Upper lobe of left lung (tissue), 6 donors: ENCODE data around the gene ZZZ3. TPM values are rescaled to one million over a fixed set of nuclear protein-coding genes. Genes with fewer than 3 reads are reported as not detected.
"Not testable (repeated sequence)": the region's sequence is repeated elsewhere in the genome, so short reads cannot be mapped to it uniquely, and the experiment has no call there.

ENCODE experiments used
- ATAC-seq, 2 donors: fragments of 200-7000 bp; cut with Tn5 transposase; one replicate each; pipeline ENCODE4 v1.9.1; 2022; ENCODE audit warnings: mild to moderate bottlenecking in 2 of 2, moderate library complexity in 2 of 2; ENCODE audit not compliant: low FRiP score in 2 of 2
- DNase-seq, 2 donors: peaks; one replicate each; pipeline ENCODE4 v3.0.0-alpha.2; 2019 to 2020
- H3K27ac ChIP-seq, 4 donors: fragments of 200-600 bp; sonication (generic); one replicate each; pipeline ENCODE4 v1.5.1; 2016 to 2019
- H3K27me3 ChIP-seq, 4 donors: fragments of 200-600 bp; sonication (generic); one replicate each; pipeline ENCODE4 v1.5.1; 2017 to 2019
- H3K36me3 ChIP-seq, 4 donors: fragments of 200-600 bp; sonication (generic); one replicate each; pipeline ENCODE4 v1.5.1; 2016 to 2019
- H3K4me1 ChIP-seq, 4 donors: fragments of 200-600 bp; sonication (generic); one replicate each; pipeline ENCODE4 v1.5.1; 2018 to 2019
- H3K4me3 ChIP-seq, 4 donors: fragments of 200-600 bp; sonication (generic); one replicate each; pipeline ENCODE4 v1.5.1; 2017 to 2019; ENCODE audit warnings: mild to moderate bottlenecking in 2 of 4, moderate library complexity in 1 of 4
- H3K9me3 ChIP-seq, 4 donors: fragments of 200-600 bp; sonication (generic); one replicate each; pipeline ENCODE4 v1.5.1; 2018 to 2019
- CTCF ChIP-seq, 6 experiments: fragments of 450-650 bp in 4 of 6; fragments of 200-600 bp in 2 of 6; sonication (generic) in 2 of 6; IDR thresholded peaks; one replicate each; pipeline ENCODE4 v1.5.1; 2016 to 2019; ENCODE audit warnings: antibody characterized with exemption in 6 of 6
- EP300 ChIP-seq, 4 donors: sonication (generic); formaldehyde crosslinking; IDR thresholded peaks; one replicate each; pipeline ENCODE4 v1.5.1; 2017; ENCODE audit warnings: antibody characterized with exemption in 4 of 4, control low read depth in 2 of 4
- POLR2A ChIP-seq, 4 donors: fragments of 450-650 bp; IDR thresholded peaks; one replicate each; pipeline ENCODE4 v1.5.1; 2016 to 2017; ENCODE audit warnings: antibody characterized with exemption in 4 of 4, mild to moderate bottlenecking in 2 of 4
- POLR2AphosphoS5 ChIP-seq, 2 donors: sonication (generic); formaldehyde crosslinking; IDR thresholded peaks; one replicate each; pipeline ENCODE4 v1.5.1; 2017; ENCODE audit warnings: antibody characterized with exemption in 2 of 2
- WGBS, 2 donors: methylation state at CpG; one replicate each; pipeline ENCODE4 v1.1.5; 2017 to 2018; 5-methylcytosine and 5-hydroxymethylcytosine counted together
- total RNA-seq, 6 donors: library from RNA; depleted of rRNA in 4 of 6; stranded (reverse); fragments of >200 nt in 4 of 6; gene quantifications; one replicate each; pipeline versions ENCODE4 v1.1.0 to v1.2.1, GENCODE V29; 2016 to 2021
- donor health status: DM: no; HTN: no; CAD: no; lungs with moderate emphysema.
- donor health status: DM: no; HTN: yes; CAD: no; lungs with severe emphysema.

The ZZZ3 gene
- total RNA-seq, 6 donors from 2014 or later = 15.3 to 141 (median 41.9) TPM

- Histone ChIP-seq H3K9me3 (no peaks in the 10 kb centered on the region), H3K36me3 (no peaks in the 10 kb centered on the region), H3K4me3 (no peak overlapping the region), H3K27me3 (no peaks in the 10 kb centered on the region), H3K4me1 (no peaks in the 10 kb centered on the region), H3K27ac (no peak overlapping the region)
- TF ChIP-seq POLR2AphosphoS5 (IDR thresholded peaks at IDR 0.05) (no peak), EP300 (IDR thresholded peaks at IDR 0.05) (no peak), CTCF (IDR thresholded peaks at IDR 0.05) (no peak), POLR2A (IDR thresholded peaks at IDR 0.05) (no peak)
- ATAC-seq (no peak), DNase-seq (no peak)
- WGBS, 2 donors = 96 to 97% methylated on average over 6 of the region's 6 CpGs
Observed at GRCh38 chr1:77658271-77658670, 24.2 kb downstream of the ZZZ3 start.

GRCh38 chr1:77655431-77655974, 27.0 kb downstream of the ZZZ3 start:
- no peaks in the 10 kb centered on the region for H3K36me3 ChIP-seq
- H3K9me3 ChIP-seq = peaks cover 0 to 6% (median 0%) of the 10 kb centered on the region in 4 donors
- H3K27me3 ChIP-seq = no peaks in the 10 kb centered on the region
- no peak overlapping the region for H3K27ac ChIP-seq
- no peak for TF ChIP-seq POLR2AphosphoS5 (IDR thresholded peaks at IDR 0.05)
- TF ChIP-seq CTCF (IDR thresholded peaks at IDR 0.05) = no peak
- TF ChIP-seq EP300 (IDR thresholded peaks at IDR 0.05) = no peak
- no peak for TF ChIP-seq POLR2A (IDR thresholded peaks at IDR 0.05)
- no peak overlapping the region for H3K4me3 ChIP-seq
- no peak for ATAC-seq
- no peaks in the 10 kb centered on the region for H3K4me1 ChIP-seq
- no peak for DNase-seq
- WGBS, 2 donors = 51 to 76% methylated on average over 2 of the region's 2 CpGs

- Histone ChIP-seq H3K4me3 (no peak overlapping the region), H3K9me3 (peaks cover 0 to 20% (median 12%) of the 10 kb centered on the region in 4 donors), H3K36me3 (no peaks in the 10 kb centered on the region), H3K4me1 (no peaks in the 10 kb centered on the region), H3K27me3 (no peaks in the 10 kb centered on the region), H3K27ac (no peak overlapping the region)
- no peak for TF ChIP-seq CTCF (IDR thresholded peaks at IDR 0.05)
- TF ChIP-seq POLR2AphosphoS5 (IDR thresholded peaks at IDR 0.05) = no peak
- no peak for TF ChIP-seq EP300 (IDR thresholded peaks at IDR 0.05)
- DNase-seq (no peak), ATAC-seq (no peak)
- 89 to 90% methylated on average over 6 of the region's 6 CpGs for WGBS, 2 donors
Observed at GRCh38 chr1:77652970-77653516, 29.4 kb downstream of the ZZZ3 start.

- Histone ChIP-seq H3K4me1 (no peaks in the 10 kb centered on the region), H3K4me3 (no peak overlapping the region), H3K27ac (no peak overlapping the region), H3K36me3 (no peaks in the 10 kb centered on the region), H3K9me3 (peaks cover 0 to 20% (median 12%) of the 10 kb centered on the region in 4 donors), H3K27me3 (no peaks in the 10 kb centered on the region)
- TF ChIP-seq POLR2AphosphoS5 (IDR thresholded peaks at IDR 0.05) (no peak), POLR2A (IDR thresholded peaks at IDR 0.05) (no peak), CTCF (IDR thresholded peaks at IDR 0.05) (no peak), EP300 (IDR thresholded peaks at IDR 0.05) (no peak)
- DNase-seq = no peak
- ATAC-seq = no peak
Observed at GRCh38 chr1:77652268-77652667, 30.2 kb downstream of the ZZZ3 start.

- Histone ChIP-seq H3K4me1 (no peaks in the 10 kb centered on the region), H3K27ac (no peak overlapping the region), H3K27me3 (no peaks in the 10 kb centered on the region), H3K9me3 (peaks cover 0 to 20% (median 12%) of the 10 kb centered on the region in 4 donors), H3K4me3 (no peak overlapping the region), H3K36me3 (peaks cover 0 to 15% (median 7%) of the 10 kb centered on the region in 4 donors)
- DNase-seq = no peak
- WGBS, 2 donors = 95 to 99% methylated on average over 2 of the region's 2 CpGs
- no peak for ATAC-seq
- TF ChIP-seq CTCF (IDR thresholded peaks at IDR 0.05) = no peak
- TF ChIP-seq EP300 (IDR thresholded peaks at IDR 0.05) = no peak
- TF ChIP-seq POLR2AphosphoS5 (IDR thresholded peaks at IDR 0.05) = no peak
- TF ChIP-seq POLR2A (IDR thresholded peaks at IDR 0.05) = no peak
Observed at GRCh38 chr1:77649127-77649526, 33.3 kb downstream of the ZZZ3 start.

GRCh38 chr1:77646224-77646623, 36.2 kb downstream of the ZZZ3 start:
- not testable (repeated sequence) for ATAC-seq, DNase-seq, H3K27ac ChIP-seq, H3K27me3 ChIP-seq, H3K4me1 ChIP-seq, H3K4me3 ChIP-seq
- Histone ChIP-seq H3K36me3 (peaks cover 2 to 15% (median 8%) of the 10 kb centered on the region in 4 donors), H3K9me3 (peaks cover 0 to 20% (median 12%) of the 10 kb centered on the region in 4 donors)
- 96 to 98% methylated on average over 6 of the region's 6 CpGs for WGBS, 2 donors
